Activated CD4-positive, alpha-beta T cell treated with anti-CD3 and anti-CD28 coated beads for 4 hours (primary cell): ENCODE results near the gene COL21A1.

Source experiments
- DNase-seq, 2 donors: peaks; one replicate each; pipeline ENCODE4 v3.0.0-alpha.2; 2020

Gene COL21A1

DNA sequence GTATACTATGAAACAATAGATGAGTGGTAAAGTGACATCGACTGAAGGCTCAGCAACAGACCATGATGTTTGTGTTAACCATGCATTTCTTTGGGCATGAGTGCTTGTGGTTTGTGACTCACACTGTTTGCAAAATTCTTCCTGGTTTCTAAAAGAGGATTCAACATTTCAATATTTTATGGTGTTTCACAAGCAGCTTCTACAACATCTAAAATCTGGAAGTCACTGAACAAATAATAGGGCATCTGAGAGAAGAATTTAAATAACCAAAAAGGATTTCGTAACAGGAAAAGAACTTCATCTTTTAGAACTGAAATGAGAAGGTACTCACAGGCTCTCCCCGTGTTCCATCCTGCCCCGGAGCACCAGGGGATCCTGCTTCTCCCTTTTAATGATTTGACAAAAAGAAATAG is 146.2 kb downstream of the COL21A1 start:
- DNase-seq = no peak

DNA sequence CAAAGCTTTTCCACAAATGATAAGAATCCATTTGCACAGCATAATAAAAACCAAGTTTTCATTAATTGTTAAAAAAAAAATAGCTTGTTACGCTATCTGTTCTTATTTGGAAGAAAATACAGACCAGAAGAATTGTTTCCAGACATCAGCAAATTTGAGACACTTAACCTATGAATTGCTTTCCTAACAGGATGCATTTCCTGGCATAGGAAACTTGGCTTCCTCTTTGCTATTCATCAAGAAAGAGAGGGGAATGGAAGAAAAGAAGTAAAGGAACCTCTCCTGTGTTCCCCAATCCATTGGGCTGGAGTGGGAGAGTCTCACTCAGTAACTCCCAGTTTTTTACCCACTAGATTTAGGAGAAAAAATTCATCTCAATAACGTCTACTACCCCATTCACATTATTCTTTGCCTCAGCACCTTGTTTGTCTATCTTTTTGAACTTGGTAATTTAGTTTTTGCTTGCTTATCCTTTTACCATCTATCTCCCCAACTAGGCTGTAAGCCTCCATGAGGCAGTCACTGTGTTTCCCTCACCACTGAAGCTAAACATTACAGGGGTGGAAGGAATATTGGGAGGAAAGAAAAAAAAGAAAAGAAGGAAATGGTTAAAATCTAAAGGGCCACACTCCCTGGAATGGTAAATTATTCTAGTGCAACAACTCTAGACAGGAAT is 150.3 kb downstream of the COL21A1 start:
- no peak for DNase-seq

- no peak for DNase-seq
Measured at GRCh38 chr6:56096541-56096940, 150.8 kb downstream of the COL21A1 start.

GRCh38 chr6:56093776-56094175 is 153.6 kb downstream of the COL21A1 start:
- DNase-seq = no peak

DNA sequence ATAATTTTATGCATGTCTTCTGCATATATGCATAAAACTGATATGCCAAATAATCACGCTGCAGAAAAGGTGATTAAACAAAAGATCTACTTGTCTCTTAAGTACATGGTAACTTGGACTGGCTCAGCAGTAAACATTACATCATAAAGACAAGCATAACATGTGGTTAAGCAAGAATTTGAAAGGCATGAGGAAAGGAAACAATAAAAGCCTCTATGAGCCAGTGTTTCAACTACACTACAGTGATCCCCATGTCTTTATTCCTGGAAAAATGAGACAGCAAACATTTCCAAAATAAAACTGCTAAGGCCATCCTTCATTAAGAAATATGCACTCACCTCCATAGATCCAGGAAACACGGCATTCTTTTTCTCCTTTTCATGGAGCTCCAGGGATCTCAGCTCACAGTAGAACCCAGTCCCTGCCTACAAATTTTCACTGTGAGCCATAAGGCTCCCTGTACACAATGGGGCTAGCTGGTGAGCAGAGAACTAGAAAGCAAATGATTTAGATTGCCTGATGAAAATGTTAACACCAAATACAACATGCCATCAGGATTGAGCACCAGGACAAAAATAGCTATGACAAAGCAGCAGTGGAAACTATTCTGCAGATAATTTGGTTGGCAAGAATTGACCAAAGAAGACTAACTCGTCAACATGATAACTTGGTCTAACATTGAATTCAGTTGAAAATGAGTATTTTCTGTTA is 156.1 kb downstream of the COL21A1 start:
- no peak for DNase-seq

DNA sequence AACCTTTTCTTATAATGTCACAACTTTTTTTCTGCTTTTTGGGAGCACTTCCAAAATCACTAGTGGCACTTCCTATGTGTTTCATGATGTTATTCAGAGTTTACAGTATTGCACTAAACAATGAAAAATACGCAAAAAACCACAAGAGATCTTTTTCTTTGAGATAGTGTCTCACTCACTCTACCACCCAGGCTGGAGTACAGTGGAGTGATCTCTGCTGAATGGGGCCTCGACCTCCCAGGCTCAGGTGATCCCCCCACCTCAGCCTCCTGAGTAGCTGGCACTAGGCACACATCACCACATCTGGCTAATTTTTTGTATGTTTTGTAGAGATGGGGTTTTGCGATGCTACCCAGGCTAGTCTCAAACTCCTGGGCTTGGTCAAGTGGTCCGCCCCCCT is 158.7 kb downstream of the COL21A1 start:
- no peak for DNase-seq

GRCh38 chr6:56087421-56087820 is 160.0 kb downstream of the COL21A1 start:
- DNase-seq = no peak

- no peak for DNase-seq
Measured at GRCh38 chr6:56079751-56080540, 167.4 kb downstream of the COL21A1 start.

DNA sequence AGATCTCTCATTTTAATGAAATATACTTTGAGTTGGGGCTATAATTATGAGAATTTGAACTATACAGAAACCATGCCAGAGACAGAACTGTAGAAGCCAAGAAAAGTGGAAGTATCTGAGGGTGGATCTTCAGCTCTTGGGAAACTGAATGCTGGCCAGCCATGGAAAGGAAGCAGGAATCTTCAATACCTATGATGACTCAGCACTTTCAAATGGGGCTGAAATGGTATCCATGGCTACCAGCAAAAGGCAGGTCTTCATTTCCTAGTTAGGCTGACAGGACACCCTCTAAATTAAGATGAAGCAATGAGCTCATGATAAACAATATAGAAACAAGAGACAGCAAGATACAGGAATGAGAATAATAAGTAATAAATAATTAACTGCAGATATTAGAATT is 171.3 kb downstream of the COL21A1 start:
- DNase-seq = no peak

GRCh38 chr6:56073761-56074160 is 173.6 kb downstream of the COL21A1 start:
- DNase-seq = no peak

GRCh38 chr6:56073315-56073714 is 174.1 kb downstream of the COL21A1 start:
- no peak for DNase-seq

DNA sequence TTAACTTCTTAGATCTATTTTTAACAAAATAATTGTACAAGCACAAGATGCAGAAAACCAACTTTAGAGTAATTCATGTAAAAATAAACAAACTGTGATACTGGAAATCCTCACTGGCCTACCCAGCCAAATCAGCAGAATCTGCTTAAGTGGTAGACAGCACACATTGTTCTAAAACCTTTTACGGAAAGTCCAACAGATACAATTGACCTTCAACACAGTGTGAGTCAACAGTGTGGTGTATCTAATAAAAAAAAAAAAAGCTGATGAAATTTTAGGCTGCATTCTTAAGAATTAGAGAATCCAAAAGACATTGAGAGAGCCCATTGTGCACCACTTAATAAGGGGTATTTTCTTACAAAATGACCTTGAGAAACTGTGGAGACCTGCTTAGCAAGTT is 174.5 kb downstream of the COL21A1 start:
- DNase-seq = no peak

- no peak for DNase-seq
Measured at GRCh38 chr6:56065408-56065807, 182.0 kb downstream of the COL21A1 start.

- no peak for DNase-seq
Measured at GRCh38 chr6:56062836-56063235, 184.5 kb downstream of the COL21A1 start.

- DNase-seq = no peak
Measured at GRCh38 chr6:56058636-56059035, 188.7 kb downstream of the COL21A1 start.

- DNase-seq = no peak
Measured at GRCh38 chr6:56055081-56055704, 192.2 kb downstream of the COL21A1 start.

- DNase-seq = no peak
Measured at GRCh38 chr6:56051202-56051598, 196.2 kb downstream of the COL21A1 start.

- no peak for DNase-seq
Measured at GRCh38 chr6:56050530-56051201, 196.7 kb downstream of the COL21A1 start.

DNA sequence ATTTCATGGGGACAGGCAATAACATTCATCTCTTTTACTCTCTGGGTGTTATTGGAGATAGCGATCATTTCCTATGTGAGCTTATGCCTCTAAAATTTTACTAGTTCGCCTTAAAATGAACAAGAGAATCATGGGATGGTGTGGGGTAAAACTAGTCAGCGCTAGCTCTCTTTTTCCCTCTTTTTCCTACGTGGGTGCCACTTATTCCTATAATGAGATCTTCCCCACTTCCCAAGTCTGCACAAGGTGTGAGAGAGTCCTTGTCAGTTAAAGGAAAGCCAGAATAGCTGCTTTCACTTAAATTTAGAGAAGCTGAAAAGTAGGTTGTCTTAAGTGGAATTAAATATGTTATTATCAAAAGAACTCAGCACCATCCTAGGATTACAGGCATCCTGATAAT is 198.8 kb downstream of the COL21A1 start:
- DNase-seq = no peak

- DNase-seq = no peak
Measured at GRCh38 chr6:56047931-56048540, 199.3 kb downstream of the COL21A1 start.

DNA sequence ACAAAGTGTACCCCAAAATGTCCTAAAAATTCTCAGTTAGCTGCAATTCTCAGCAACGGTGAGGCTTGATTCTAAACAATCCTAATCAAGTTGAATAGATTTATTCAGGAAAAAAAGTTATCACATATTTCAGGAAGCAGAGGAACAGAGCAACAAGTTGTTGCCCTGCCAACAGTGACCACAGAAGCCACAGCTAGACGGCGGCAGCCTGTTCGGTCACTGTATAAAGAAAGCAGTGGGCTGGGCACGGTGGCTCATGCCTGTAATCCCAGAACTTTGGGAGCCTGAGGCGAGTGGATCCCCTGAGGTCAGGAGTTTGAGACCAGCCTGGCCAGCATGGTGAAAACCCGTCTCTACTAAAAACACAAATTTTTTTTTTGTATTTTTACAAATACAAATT is 200.8 kb downstream of the COL21A1 start:
- DNase-seq = no peak

DNA sequence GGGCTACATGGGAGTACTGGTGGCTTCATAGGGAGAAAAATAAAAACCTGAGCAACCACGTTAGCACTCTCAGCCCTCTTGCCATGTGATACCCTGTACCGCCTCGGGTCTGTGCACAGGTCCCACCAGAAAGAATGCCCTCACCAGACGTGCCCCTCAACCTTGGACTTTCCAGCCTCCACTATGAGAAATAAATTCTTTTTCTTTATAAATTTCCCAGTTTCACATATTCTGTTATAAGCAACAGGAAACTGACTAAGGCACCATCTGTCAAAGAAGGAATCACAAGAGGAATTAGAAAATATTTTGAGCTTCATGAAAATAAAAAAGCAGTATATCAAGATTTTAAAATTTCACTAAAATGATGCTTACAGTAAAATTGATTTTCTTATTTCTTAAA is 203.6 kb downstream of the COL21A1 start:
- DNase-seq = no peak
